Superior temporal gyrus (tissue), 1 donor: Measurements from ENCODE around the gene ULBP3.
"Not testable (repeated sequence)": the region's sequence is repeated elsewhere in the genome, so short reads cannot be mapped to it uniquely, and the experiment has no call there.

Experiments
- DNase-seq: peaks from one replicate; pipeline ENCODE4 v3.0.0-alpha.2; 2016; ENCODE audit errors: extremely low spot score

Gene ULBP3

GRCh38 chr6:150076196-150076893 lies 7.4 kb upstream of the ULBP3 start:
- peak; percentile 62 for DNase-seq

DNA sequence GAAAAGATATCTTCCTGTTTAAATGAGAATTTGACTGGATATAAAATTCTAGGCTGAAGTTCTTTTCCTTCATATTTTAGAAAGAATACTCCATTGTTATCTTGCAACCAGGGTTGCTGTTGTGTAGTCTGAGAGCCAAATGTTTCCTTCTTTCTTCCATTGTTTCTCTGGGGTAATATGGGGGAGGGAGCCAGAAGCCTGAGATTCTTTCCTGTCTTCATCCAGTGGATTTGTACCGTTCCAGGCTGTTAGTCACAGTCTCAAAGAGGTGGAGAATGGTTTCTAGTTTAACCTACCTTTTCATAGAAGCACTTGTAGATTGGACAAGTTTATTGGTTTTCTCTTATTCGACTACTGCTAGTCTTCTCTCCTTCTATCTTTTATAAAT lies 6.1 kb upstream of the ULBP3 start:
- no peak for DNase-seq

DNA sequence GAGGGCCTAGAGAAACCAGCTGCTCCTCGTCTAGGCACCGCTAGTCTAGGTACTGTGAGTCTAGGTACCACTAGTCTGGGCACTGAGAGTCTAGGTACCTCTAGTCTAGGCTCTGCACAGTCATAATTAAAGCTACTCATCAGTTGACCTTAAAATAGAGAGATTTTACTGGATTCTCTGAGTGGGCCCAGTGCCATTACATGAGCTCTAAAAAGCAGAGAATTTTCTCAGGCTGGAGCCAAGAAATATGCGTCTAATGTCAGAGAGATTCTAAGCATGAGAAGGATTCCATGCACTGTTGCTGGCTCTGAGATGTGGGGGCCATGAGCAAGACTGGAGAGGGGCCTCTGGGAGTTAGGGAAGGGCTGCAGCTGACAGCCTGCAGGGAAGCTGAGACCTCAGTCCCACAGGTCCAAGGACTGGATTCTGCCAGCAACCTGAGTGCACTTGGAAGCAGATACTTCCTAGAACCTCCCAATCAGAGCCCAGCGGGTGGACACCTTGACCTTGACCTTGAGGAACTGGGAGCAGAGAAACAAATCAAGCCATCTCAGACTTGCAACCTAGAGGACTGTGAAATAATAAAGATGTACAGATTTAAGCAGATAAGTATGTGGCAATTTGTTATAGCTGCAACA lies 5.6 kb upstream of the ULBP3 start:
- not testable (repeated sequence) for DNase-seq

GRCh38 chr6:150072201-150072600 lies 3.3 kb upstream of the ULBP3 start:
- DNase-seq, result no peak

- no peak for DNase-seq
These were observed 1.4 kb upstream of the ULBP3 start for GRCh38 chr6:150070236-150070818.

- DNase-seq, result no peak
These were observed 785 bp upstream of the ULBP3 start for GRCh38 chr6:150069706-150070105.

- no peak for DNase-seq
These were observed 770 bp downstream of the ULBP3 start for GRCh38 chr6:150068151-150068550.

DNA sequence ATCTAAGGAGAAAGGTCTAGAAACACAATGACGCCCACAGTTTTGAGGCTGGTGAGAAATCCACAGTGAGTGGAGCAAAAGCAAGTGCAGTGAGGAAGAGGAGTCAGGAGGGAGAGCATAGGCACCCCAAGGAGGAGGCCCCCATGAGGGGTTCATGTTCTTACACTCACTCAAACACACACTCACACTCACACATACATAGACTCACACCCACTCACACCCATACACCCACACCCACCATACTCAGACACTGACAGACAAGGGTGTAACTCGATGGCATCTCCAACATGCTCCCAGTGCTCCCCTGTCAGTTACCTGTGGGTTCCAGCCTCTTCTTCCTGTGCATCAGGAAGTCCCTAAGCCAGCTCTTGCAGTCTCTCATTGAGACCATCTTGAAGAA lies 3.8 kb downstream of the ULBP3 start:
- no peak for DNase-seq

- no peak for DNase-seq
These were observed 5.3 kb downstream of the ULBP3 start for GRCh38 chr6:150063640-150064039.

GRCh38 chr6:150059973-150060372 lies 8.9 kb downstream of the ULBP3 start:
- not testable (repeated sequence) for DNase-seq

DNA sequence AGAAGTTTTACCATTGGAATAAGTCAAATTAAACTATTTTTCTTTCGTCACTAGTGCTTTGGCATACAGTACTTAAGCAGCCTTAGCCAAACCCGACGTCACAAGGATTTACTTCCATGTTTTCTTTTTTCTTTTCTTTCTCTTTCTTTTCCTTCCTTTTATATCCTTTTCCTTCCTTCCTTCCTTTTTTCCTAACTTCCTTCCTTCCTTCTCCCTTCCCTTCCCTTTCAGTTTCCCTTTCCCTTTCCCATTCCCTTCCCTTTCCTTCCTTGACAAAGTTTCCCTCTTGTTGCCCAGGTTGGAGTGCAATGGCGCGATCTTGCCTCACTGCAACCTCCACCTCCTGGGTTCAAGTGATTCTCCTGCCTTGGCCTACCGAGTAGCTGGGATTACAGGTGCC lies 9.9 kb downstream of the ULBP3 start:
- DNase-seq, result no peak

GRCh38 chr6:150058231-150058792 lies 10.6 kb downstream of the ULBP3 start:
- DNase-seq, result no peak

GRCh38 chr6:150057501-150057951 lies 11.4 kb downstream of the ULBP3 start:
- DNase-seq, result no peak

DNA sequence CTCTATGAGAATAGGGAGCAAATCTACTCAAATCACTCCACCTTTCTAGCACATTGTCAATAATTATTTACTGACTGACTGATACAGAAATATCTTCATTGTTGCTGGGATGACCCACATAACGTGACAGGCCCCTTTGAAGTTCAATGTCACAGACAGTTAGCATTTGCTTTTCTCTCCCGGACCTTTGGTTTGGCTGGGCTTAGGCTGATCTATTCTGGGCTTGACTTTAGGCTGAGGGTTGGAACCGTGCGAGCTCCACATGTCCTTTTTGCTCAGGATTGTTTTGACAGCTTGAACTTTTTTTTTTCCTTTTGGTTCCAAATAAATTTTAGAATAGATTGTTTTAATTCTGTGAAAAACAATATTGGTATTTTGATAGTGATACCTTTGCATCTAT lies 12.0 kb downstream of the ULBP3 start:
- no peak for DNase-seq

DNA sequence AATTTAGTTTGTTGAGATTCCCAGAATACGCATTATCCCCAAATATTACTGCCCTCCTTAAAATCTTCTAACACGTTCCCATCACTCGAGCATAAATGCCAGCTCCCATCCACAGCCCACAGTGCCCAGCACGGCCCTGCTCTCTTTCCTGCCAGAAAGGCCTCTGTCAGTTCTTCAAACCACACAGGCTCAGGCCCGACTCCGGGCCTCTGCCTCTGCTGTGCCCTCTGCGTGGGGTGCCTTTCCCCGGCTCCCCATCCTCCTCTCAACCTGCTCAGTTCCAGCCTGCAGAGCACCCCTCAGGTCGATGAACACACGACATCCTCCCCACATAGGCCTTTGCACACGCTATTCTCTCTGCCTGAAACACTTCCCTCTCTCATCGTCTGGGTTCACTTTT lies 12.8 kb downstream of the ULBP3 start:
- no peak for DNase-seq

DNA sequence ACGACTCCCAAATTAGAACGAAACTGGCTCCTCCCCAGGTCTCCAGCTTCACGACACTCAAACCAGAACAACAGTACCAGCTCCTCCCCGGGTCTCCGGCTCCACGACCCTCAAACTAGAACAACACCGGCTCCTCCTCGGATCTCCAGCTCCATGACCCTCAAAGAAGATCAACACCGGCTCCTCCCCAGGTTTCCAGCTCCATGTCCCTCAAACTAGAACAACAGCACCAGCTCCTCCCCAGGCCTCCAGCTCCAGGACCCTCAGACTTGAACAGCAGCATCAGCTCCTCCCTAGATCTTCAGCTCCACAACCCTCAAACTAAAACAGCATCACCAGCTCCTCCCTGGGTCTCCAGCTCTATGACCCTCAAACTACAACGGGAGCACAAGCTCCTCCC lies 13.8 kb downstream of the ULBP3 start:
- no peak for DNase-seq

DNA sequence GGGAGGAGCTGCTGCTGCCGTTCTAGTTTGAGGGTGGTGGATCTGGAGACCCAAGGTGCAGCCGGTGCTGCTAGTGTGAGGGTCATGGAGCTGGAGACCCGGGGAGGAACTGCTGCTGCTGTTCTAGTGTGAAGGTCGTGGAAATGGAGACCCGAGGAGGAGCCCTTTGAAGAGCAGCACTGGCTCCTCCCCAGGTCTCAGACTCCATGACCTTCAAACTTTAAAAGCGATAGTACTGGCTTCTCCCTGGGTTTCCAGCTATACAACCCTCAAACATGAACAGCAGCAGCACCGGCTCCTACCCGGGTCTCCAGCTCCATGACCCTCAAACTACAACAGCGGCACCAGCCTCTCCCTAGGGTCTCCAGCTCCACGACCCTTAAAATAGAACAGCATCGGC lies 15.5 kb downstream of the ULBP3 start:
- DNase-seq, result no peak

DNA sequence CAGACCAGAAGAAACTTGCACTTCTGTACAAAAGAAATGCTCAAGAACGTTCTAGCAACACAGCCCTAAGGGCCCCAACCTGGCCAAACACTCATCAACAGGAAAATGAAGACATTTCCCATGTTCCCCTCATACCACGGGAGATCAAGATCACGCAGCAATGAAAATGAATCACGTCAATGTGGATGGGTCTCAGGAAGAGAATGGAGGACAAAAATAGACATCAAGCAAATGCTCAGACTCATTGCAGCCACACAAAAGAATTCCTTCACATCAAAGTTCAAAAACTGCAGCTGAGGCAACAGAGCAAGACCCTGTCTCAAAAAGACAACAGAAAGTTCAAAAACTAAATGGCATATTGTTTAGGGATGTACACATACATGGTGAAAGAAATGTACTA lies 18.1 kb downstream of the ULBP3 start:
- no peak for DNase-seq

DNA sequence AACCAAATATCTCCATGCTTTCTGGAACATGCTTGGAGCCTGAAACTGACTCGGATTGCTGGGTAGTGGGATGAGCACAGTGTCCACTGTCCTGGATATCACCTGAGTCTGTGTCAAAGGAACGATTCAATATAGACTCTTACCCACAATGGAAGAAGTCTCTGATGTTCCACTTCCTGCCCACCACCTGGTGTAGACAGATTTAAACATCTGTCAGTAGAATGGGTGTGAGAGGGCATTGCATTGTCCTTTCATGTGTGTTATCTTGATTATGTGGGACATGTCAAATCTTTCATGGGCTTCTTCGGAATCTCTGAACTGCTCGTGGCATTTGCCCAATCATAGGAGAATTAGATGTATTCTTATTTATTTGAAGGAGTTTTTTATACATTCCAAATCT lies 20.8 kb downstream of the ULBP3 start:
- no peak for DNase-seq

DNA sequence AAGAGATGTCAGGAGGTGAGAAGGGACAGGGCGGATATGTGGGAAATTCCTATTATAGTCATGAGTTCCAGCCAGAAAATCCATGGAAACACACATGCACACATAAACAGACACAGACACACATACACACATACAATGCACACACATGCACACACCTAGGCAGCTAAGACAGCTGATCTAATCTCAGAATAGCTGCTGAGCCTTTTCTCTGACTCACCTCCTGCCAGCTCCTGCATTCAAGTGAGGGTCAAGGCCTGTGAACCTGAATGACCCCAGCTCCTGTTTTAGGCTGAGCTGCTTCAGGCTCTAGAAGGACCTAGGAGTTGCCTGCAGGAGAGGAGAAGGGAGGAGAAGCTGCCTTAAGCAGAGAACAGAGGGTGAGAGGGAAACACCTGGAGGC lies 22.0 kb downstream of the ULBP3 start:
- DNase-seq, result no peak

GRCh38 chr6:150044621-150045145 lies 24.2 kb downstream of the ULBP3 start:
- no peak for DNase-seq

GRCh38 chr6:150043501-150044412 lies 25.2 kb downstream of the ULBP3 start:
- DNase-seq, result no peak
